ENCODE measurements around the gene MLIP.

GRCh38 chr6:54156650-54157250 lies 45.5 kb downstream of the MLIP start:
- TF ChIP-seq, protein P1, sequence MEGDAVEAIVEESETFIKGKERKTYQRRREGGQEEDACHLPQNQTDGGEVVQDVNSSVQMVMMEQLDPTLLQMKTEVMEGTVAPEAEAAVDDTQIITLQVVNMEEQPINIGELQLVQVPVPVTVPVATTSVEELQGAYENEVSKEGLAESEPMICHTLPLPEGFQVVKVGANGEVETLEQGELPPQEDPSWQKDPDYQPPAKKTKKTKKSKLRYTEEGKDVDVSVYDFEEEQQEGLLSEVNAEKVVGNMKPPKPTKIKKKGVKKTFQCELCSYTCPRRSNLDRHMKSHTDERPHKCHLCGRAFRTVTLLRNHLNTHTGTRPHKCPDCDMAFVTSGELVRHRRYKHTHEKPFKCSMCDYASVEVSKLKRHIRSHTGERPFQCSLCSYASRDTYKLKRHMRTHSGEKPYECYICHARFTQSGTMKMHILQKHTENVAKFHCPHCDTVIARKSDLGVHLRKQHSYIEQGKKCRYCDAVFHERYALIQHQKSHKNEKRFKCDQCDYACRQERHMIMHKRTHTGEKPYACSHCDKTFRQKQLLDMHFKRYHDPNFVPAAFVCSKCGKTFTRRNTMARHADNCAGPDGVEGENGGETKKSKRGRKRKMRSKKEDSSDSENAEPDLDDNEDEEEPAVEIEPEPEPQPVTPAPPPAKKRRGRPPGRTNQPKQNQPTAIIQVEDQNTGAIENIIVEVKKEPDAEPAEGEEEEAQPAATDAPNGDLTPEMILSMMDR (IDR thresholded peaks at IDR 0.05; ENCODE audit: insufficient read depth, low read length) = no peak
- no peak for TF ChIP-seq REST (IDR thresholded peaks at IDR 0.05; ENCODE audit: insufficient replicate concordance, low read depth)
- TF ChIP-seq POLR2AphosphoS5 (IDR thresholded peaks at IDR 0.05; ENCODE audit: low read depth) = no peak
- TF ChIP-seq SPI1 (IDR thresholded peaks at IDR 0.05; ENCODE audit: borderline replicate concordance, low read depth) = no peak
